OCI-LY1 (cell line): ENCODE data around the gene MFRP.
"Not testable (repeated sequence)": the region's sequence is repeated elsewhere in the genome, so short reads cannot be mapped to it uniquely, and the experiment has no call there.

Experiments
- H2AFZ ChIP-seq: fragments of 200-600 bp; sonication (generic), shearing (Covaris generic); 2 replicates; pipeline ENCODE4 v1.6.0; 2014; ENCODE audit warnings: antibody characterized with exemption, mild to moderate bottlenecking, low read length
- H3F3A ChIP-seq: fragments of 200-600 bp; sonication (generic), shearing (Covaris generic); 2 replicates; pipeline ENCODE4 v1.6.0; 2014; ENCODE audit warnings: mild to moderate bottlenecking, antibody characterized with exemption, low read length, moderate library complexity; ENCODE audit not compliant: insufficient read depth
- H3K27ac ChIP-seq: fragments of 200-600 bp; sonication (generic); 2 replicates; pipeline ENCODE4 v1.5.1; 2014; ENCODE audit warnings: low read length, mixed run types, mild to moderate bottlenecking, low read depth; ENCODE audit not compliant: poor library complexity, severe bottlenecking
- H3K27me3 ChIP-seq: fragments of 200-600 bp; sonication (generic); 2 replicates; pipeline ENCODE4 v1.6.0; 2014; ENCODE audit warnings: antibody characterized with exemption, mild to moderate bottlenecking, low read length, moderate library complexity; ENCODE audit not compliant: insufficient read depth
- H3K36me3 ChIP-seq: fragments of 200-600 bp; sonication (generic); 2 replicates; pipeline ENCODE4 v1.6.1; 2014; ENCODE audit warnings: mild to moderate bottlenecking, antibody characterized with exemption, low read length, moderate library complexity, mixed read lengths; ENCODE audit not compliant: insufficient read depth
- H3K4me1 ChIP-seq: fragments of 200-600 bp; sonication (generic); 2 replicates; pipeline ENCODE4 v1.5.1; 2014; ENCODE audit warnings: mild to moderate bottlenecking, low read length, moderate library complexity; ENCODE audit not compliant: insufficient read depth, severe bottlenecking
- H3K4me2 ChIP-seq: fragments of 200-600 bp; sonication (generic), shearing (Covaris generic); 2 replicates; pipeline ENCODE4 v1.6.1; 2014; ENCODE audit warnings: low read length
- H3K4me3 ChIP-seq: fragments of 200-600 bp; sonication (generic); 2 replicates; pipeline ENCODE4 v1.5.1; 2014; ENCODE audit warnings: low read length, low read depth, mild to moderate bottlenecking, mixed read lengths; ENCODE audit not compliant: poor library complexity, severe bottlenecking
- H3K79me2 ChIP-seq: fragments of 200-600 bp; shearing (Covaris generic); 2 replicates; pipeline ENCODE4 v1.6.1; 2016; ENCODE audit warnings: mixed run types, low read length, mixed read lengths; ENCODE audit not compliant: insufficient read depth
- H3K9ac ChIP-seq: fragments of 200-600 bp; sonication (generic), shearing (Covaris generic); 2 replicates; pipeline ENCODE4 v1.6.1; 2014; ENCODE audit warnings: mild to moderate bottlenecking, low read length, mixed read lengths
- H3K9me2 ChIP-seq: fragments of 200-600 bp; sonication (generic), shearing (Covaris generic); 2 replicates; pipeline ENCODE4 v1.6.1; 2014; ENCODE audit warnings: low read depth, mild to moderate bottlenecking, low read length, mixed read lengths
- H3K9me3 ChIP-seq: fragments of 200-600 bp; shearing (Covaris generic); 2 replicates; pipeline ENCODE4 v1.6.1; 2014; ENCODE audit warnings: low read length, mixed read lengths
- H4K20me1 ChIP-seq: fragments of 200-600 bp; sonication (generic), shearing (Covaris generic); 2 replicates; pipeline ENCODE4 v1.6.0; 2016; ENCODE audit warnings: mild to moderate bottlenecking, low read length; ENCODE audit not compliant: insufficient read depth
- EZH2 ChIP-seq: fragments of 200-600 bp; sonication (generic), shearing (Covaris generic); IDR thresholded peaks from 2 replicates; pipeline ENCODE4 v1.8.0; 2017; ENCODE audit warnings: borderline replicate concordance, mixed run types, mild to moderate bottlenecking, antibody characterized with exemption, low read length, moderate library complexity, mixed read lengths
- TF ChIP-seq, protein P1 (sequence below): fragments of 200-600 bp; sonication (generic), shearing (Covaris generic); IDR thresholded peaks from 2 replicates; pipeline ENCODE4 v1.5.1; 2017; ENCODE audit warnings: mild to moderate bottlenecking, antibody characterized with exemption, low read length, moderate library complexity, mixed read lengths

Gene MFRP

DNA sequence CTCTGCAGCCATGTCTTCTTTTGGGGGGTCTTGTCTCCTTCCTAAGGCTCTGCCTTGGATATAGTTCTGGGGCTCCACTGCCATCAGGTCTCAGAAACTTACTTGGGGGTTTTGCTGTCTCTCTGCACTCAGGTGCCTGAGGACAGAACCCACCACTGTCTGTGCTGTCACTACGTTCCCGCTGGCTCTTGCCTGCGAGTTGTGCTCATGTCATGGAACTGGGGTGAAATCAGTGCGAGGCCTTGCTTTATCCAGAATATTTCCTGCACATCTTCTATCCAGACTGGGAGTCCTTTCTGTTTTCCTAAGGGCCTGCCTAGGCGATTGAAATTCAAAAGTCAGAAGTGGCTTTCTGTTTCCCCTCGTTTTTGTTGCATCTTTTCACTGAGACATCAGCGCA is 41.6 kb upstream of the MFRP start:
- no peak overlapping the region for H3K4me2 ChIP-seq
- TF ChIP-seq, protein P1, sequence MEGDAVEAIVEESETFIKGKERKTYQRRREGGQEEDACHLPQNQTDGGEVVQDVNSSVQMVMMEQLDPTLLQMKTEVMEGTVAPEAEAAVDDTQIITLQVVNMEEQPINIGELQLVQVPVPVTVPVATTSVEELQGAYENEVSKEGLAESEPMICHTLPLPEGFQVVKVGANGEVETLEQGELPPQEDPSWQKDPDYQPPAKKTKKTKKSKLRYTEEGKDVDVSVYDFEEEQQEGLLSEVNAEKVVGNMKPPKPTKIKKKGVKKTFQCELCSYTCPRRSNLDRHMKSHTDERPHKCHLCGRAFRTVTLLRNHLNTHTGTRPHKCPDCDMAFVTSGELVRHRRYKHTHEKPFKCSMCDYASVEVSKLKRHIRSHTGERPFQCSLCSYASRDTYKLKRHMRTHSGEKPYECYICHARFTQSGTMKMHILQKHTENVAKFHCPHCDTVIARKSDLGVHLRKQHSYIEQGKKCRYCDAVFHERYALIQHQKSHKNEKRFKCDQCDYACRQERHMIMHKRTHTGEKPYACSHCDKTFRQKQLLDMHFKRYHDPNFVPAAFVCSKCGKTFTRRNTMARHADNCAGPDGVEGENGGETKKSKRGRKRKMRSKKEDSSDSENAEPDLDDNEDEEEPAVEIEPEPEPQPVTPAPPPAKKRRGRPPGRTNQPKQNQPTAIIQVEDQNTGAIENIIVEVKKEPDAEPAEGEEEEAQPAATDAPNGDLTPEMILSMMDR, result no peak
- TF ChIP-seq EZH2, result no peak
- no peak overlapping the region for H2AFZ ChIP-seq
- H4K20me1 ChIP-seq, result no peaks in the 10 kb centered on the region
- H3K9ac ChIP-seq, result no peak overlapping the region
- H3K79me2 ChIP-seq, result no peaks in the 10 kb centered on the region
- no peak overlapping the region for H3K4me3 ChIP-seq
- H3K36me3 ChIP-seq, result no peaks in the 10 kb centered on the region
- no peaks in the 10 kb centered on the region for H3K27me3 ChIP-seq
- no peaks in the 10 kb centered on the region for H3K9me2 ChIP-seq
- H3F3A ChIP-seq, result no peaks in the 10 kb centered on the region
- no peaks in the 10 kb centered on the region for H3K4me1 ChIP-seq
- H3K9me3 ChIP-seq, result no peaks in the 10 kb centered on the region
- no peak overlapping the region for H3K27ac ChIP-seq

DNA sequence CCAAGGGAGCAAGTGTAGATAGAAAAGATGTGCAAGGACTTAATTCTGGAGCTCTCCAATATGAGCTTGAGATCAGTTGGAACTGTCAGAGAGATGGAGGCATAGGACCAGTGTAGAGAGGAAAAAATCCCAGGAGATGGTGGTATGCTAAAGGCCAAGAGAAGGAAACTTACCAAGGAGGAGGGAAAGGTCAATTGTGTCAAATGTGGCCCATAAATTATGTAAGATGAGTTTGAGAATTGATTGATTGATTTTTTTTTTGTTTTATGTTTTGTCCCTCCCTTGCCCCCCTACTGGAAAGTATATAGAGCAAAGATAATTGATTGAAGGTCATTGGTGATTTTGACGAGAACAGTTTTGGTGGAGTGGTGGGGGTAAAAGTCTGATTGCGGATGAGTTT is 37.8 kb upstream of the MFRP start:
- H3F3A ChIP-seq, result no peaks in the 10 kb centered on the region
- H3K27me3 ChIP-seq, result no peaks in the 10 kb centered on the region
- H3K4me3 ChIP-seq, result no peak overlapping the region
- no peak overlapping the region for H3K9ac ChIP-seq
- H3K9me3 ChIP-seq, result no peaks in the 10 kb centered on the region
- H2AFZ ChIP-seq, result no peak overlapping the region
- H3K9me2 ChIP-seq, result no peaks in the 10 kb centered on the region
- no peaks in the 10 kb centered on the region for H4K20me1 ChIP-seq
- H3K4me1 ChIP-seq, result peaks cover 14% of the 10 kb centered on the region
- H3K27ac ChIP-seq, result no peak overlapping the region
- H3K36me3 ChIP-seq, result no peaks in the 10 kb centered on the region
- no peak for TF ChIP-seq EZH2
- TF ChIP-seq, protein P1, result no peak
- H3K79me2 ChIP-seq, result no peaks in the 10 kb centered on the region
- H3K4me2 ChIP-seq, result no peak overlapping the region

DNA sequence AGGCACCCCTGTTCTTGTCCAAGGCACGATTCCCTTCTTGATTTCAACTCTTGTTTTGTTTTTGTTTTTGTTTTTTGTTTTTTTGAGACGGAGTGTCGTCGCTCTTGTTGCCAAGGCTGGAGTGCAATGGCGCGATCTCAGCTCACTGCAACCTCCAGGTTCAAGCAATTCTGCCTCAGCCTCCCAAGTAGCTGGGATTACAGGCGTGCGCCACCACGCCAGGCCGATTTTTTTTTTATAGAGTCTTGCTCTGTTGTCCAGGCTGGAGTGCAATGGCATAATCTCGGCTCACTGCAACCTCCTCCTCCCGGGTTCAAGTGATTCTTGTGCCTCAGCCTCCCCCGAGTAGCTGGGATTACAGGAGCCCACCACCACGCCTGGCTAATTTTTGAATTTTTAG is 36.0 kb upstream of the MFRP start:
- not testable (repeated sequence) for H3K9me2 ChIP-seq, H3K36me3 ChIP-seq, H3K9ac ChIP-seq, H3K79me2 ChIP-seq, H3K4me3 ChIP-seq, H3F3A ChIP-seq, H3K27ac ChIP-seq, H3K4me2 ChIP-seq, H3K9me3 ChIP-seq, H2AFZ ChIP-seq, H3K27me3 ChIP-seq, H4K20me1 ChIP-seq
- H3K4me1 ChIP-seq, result peaks cover 14% of the 10 kb centered on the region

DNA sequence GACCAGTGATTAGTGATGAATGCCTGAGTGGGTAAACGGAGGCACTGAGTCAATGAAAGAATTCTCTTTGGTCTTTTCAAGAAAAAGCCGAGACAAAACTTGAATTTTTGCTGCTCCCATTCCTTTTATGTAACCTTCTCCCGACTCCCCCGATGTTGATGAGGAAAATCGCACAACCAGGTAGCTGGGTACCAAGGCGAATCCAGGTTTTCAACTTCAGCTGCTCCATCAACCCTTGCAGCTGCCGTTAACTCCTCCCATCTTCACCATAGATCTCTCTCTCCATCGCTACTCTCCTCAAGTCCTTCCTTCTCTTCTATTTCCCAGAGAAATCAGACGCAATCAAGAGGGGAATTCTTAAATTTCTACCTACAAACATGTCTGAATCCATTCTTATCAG is 35.6 kb upstream of the MFRP start:
- no peaks in the 10 kb centered on the region for H3K9me3 ChIP-seq
- no peaks in the 10 kb centered on the region for H3K79me2 ChIP-seq
- peaks cover 14% of the 10 kb centered on the region for H3K4me1 ChIP-seq
- no peak overlapping the region for H2AFZ ChIP-seq
- no peaks in the 10 kb centered on the region for H3K9me2 ChIP-seq
- no peak for TF ChIP-seq EZH2
- TF ChIP-seq, protein P1, result no peak
- H3K36me3 ChIP-seq, result no peaks in the 10 kb centered on the region
- no peak overlapping the region for H3K9ac ChIP-seq
- H3K27ac ChIP-seq, result no peak overlapping the region
- no peaks in the 10 kb centered on the region for H3F3A ChIP-seq
- H3K4me2 ChIP-seq, result peak overlapping the region; percentile 86
- peak overlapping the region; percentile 59 for H3K4me3 ChIP-seq
- H3K27me3 ChIP-seq, result no peaks in the 10 kb centered on the region
- no peaks in the 10 kb centered on the region for H4K20me1 ChIP-seq
